Ovary (tissue), 9 donors: ENCODE data around the gene CD86. TPM values are rescaled to one million over a fixed set of nuclear protein-coding genes. Genes with fewer than 3 reads are reported as not detected.

ENCODE experiments used
- DNase-seq, 5 donors: peaks; one replicate each; pipeline ENCODE4 v3.0.0-alpha.2; 2019 to 2020
- H3K27ac ChIP-seq, 2 donors: fragments of 200-600 bp; one replicate each; pipeline versions ENCODE4 v1.5.1 to v1.8.0; 2019 to 2022
- H3K27me3 ChIP-seq: fragments of 200-600 bp; one replicate; pipeline ENCODE4 v1.8.0; 2022
- H3K36me3 ChIP-seq: fragments of 200-600 bp; sonication (generic); one replicate; pipeline ENCODE4 v1.5.1; 2019
- H3K4me1 ChIP-seq: one replicate; pipeline ENCODE4 v1.8.1; 2013; ENCODE audit warnings: mild to moderate bottlenecking, moderate library complexity; ENCODE audit not compliant: insufficient read depth
- H3K4me3 ChIP-seq: fragments of 200-600 bp; sonication (generic); one replicate; pipeline ENCODE4 v1.5.1; 2017
- H3K9me3 ChIP-seq, 2 donors: fragments of 200-600 bp in 1 of 2; sonication (generic) in 1 of 2; one replicate each; pipeline versions ENCODE4 v1.5.1 to v1.8.1; 2013 to 2019; ENCODE audit warnings: mild to moderate bottlenecking in 1 of 2, moderate library complexity in 1 of 2
- CTCF ChIP-seq, 3 donors: fragments of 450-650 bp in 2 of 3; fragments of 200-600 bp in 1 of 3; IDR thresholded peaks; one replicate each; pipeline versions ENCODE4 v1.5.1 to v1.8.0; 2016 to 2022; ENCODE audit warnings: antibody characterized with exemption in 3 of 3, mild to moderate bottlenecking in 1 of 3
- EP300 ChIP-seq: sonication (generic); formaldehyde crosslinking; IDR thresholded peaks from one replicate; pipeline ENCODE4 v1.6.1; 2017; ENCODE audit warnings: antibody characterized with exemption
- POLR2A ChIP-seq: fragments of 450-650 bp; IDR thresholded peaks from one replicate; pipeline ENCODE4 v1.6.1; 2017; ENCODE audit warnings: antibody characterized with exemption, mild to moderate bottlenecking, moderate library complexity
- WGBS, 3 donors: extraction: QIAGEN DNeasy Blood & Tissue Kit in 1 of 3; methylation state at CpG; one replicate each; pipeline versions ENCODE4 v1.1.5 to v1.1.7; 2013 to 2017; 5-methylcytosine and 5-hydroxymethylcytosine counted together
- intact Hi-C, 4 donors: fragments of 100-400 bp; cut with DNase I; formaldehyde crosslinking; loops; one replicate each; pipeline versions ENCODE4 v1.11.0 to v1.15.1; 2022 to 2023
- polyA plus RNA-seq, 2 donors: library from polyadenylated mRNA; stranded (reverse); fragments of 200-250 nt in 1 of 2; fragments of 350-450 nt in 1 of 2; fragmentation: Illumina TruSeq in 1 of 2; extraction: RNeasy Lipid Tissue Mini Kit (QIAGEN cat#74804) in 1 of 2; gene quantifications; one replicate each; pipeline ENCODE4 v1.2.3, GENCODE V29; 2013 to 2014
- total RNA-seq, 7 donors: library from RNA; depleted of rRNA in 2 of 7; stranded (reverse); fragments of >200 nt in 2 of 7; fragmentation: NEBNext Ultra II Directional in 3 of 7; extraction: Animal tissue kit (Norgen Biotek cat#: 25700) in 3 of 7; gene quantifications; one replicate each; pipeline versions ENCODE4 v1.1.0 to v1.2.4, GENCODE V29; 2016 to 2023
- donor health status: DM: no; HTN: no; CAD: no; lungs with moderate emphysema.
- donor health status: DM: no; HTN: no; CAD: no.
- donor health status: Bipolar disorder and iron deficiency.
- donor health status: DM: yes; HTN: yes; CAD: no.
- donor health status: DM: no; HTN: no; CAD: no.
- donor health status: DM: yes; HTN: yes; CAD: no.

Gene CD86
- total and polyA plus RNA-seq, 9 donors, result 0.85 to 8.7 (median 3.5) TPM

- no peak overlapping the region for H3K4me3 ChIP-seq
- no peaks in the 10 kb centered on the region for H3K36me3 ChIP-seq
- no peaks in the 10 kb centered on the region for H3K4me1 ChIP-seq
- no peak overlapping the region for H3K27ac ChIP-seq
- H3K27me3 ChIP-seq, result no peaks in the 10 kb centered on the region
- intact Hi-C loops, result no loop called here
- H3K9me3 ChIP-seq, result no peaks in the 10 kb centered on the region
- TF ChIP-seq EP300 (no peak), POLR2A (no peak), CTCF (IDR thresholded peaks at IDR 0.05) (no peak)
- WGBS, 3 donors, result 31 to 42% (median 33%) methylated on average over 4 of the region's 4 CpGs
- DNase-seq, result no peak
Measured at GRCh38 chr3:122011396-122011795, 43.8 kb upstream of the CD86 start.

GRCh38 chr3:122012821-122013220 lies 42.3 kb upstream of the CD86 start:
- intact Hi-C loops, result no loop called here
- no peak for DNase-seq
- 62 to 75% (median 68%) methylated on average over 1 of the region's 1 CpG for WGBS, 3 donors
- Histone ChIP-seq H3K27me3 (no peaks in the 10 kb centered on the region), H3K27ac (no peak overlapping the region), H3K9me3 (no peaks in the 10 kb centered on the region), H3K36me3 (no peaks in the 10 kb centered on the region), H3K4me1 (no peaks in the 10 kb centered on the region), H3K4me3 (no peak overlapping the region)
- TF ChIP-seq EP300, result no peak
- no peak for TF ChIP-seq POLR2A
- TF ChIP-seq CTCF (IDR thresholded peaks at IDR 0.05), result no peak

GRCh38 chr3:122013448-122013925 lies 41.7 kb upstream of the CD86 start:
- intact Hi-C loops, result no loop called here
- H3K4me1 ChIP-seq, result no peaks in the 10 kb centered on the region
- H3K27ac ChIP-seq, result no peak overlapping the region
- H3K27me3 ChIP-seq, result no peaks in the 10 kb centered on the region
- H3K9me3 ChIP-seq, result no peaks in the 10 kb centered on the region
- TF ChIP-seq POLR2A, result no peak
- TF ChIP-seq CTCF (IDR thresholded peaks at IDR 0.05), result no peak
- TF ChIP-seq EP300, result no peak
- DNase-seq, result no peak
- no peaks in the 10 kb centered on the region for H3K36me3 ChIP-seq
- 70 to 72% (median 72%) methylated on average over 5 of the region's 5 CpGs for WGBS, 3 donors
- H3K4me3 ChIP-seq, result no peak overlapping the region

- no peaks in the 10 kb centered on the region for H3K27me3 ChIP-seq
- H3K27ac ChIP-seq, result no peak overlapping the region
- 80 to 92% (median 90%) methylated on average over 1 of the region's 1 CpG for WGBS, 3 donors
- no peaks in the 10 kb centered on the region for H3K9me3 ChIP-seq
- TF ChIP-seq CTCF (IDR thresholded peaks at IDR 0.05) (no peak), EP300 (no peak), POLR2A (no peak)
- H3K4me1 ChIP-seq, result no peaks in the 10 kb centered on the region
- no peaks in the 10 kb centered on the region for H3K36me3 ChIP-seq
- intact Hi-C loops, result no loop called here
- DNase-seq, result no peak
- H3K4me3 ChIP-seq, result no peak overlapping the region
Measured at GRCh38 chr3:122014741-122015140, 40.4 kb upstream of the CD86 start.

- intact Hi-C loops, result no loop called here
- TF ChIP-seq POLR2A (no peak), EP300 (no peak), CTCF (IDR thresholded peaks at IDR 0.05) (no peak)
- no peak overlapping the region for H3K4me3 ChIP-seq
- H3K27me3 ChIP-seq, result no peaks in the 10 kb centered on the region
- DNase-seq, result no peak
- H3K27ac ChIP-seq, result no peak overlapping the region
- H3K9me3 ChIP-seq, result no peaks in the 10 kb centered on the region
- H3K4me1 ChIP-seq, result no peaks in the 10 kb centered on the region
- H3K36me3 ChIP-seq, result no peaks in the 10 kb centered on the region
Measured at GRCh38 chr3:122019493-122019892, 35.7 kb upstream of the CD86 start.
